Muscle layer of colon (tissue), 2 donors: ENCODE measurements around the gene SHISA2.
"Not testable (repeated sequence)": the region's sequence is repeated elsewhere in the genome, so short reads cannot be mapped to it uniquely, and the experiment has no call there.

Source experiments
- H3K27ac ChIP-seq: one replicate; pipeline ENCODE4 v1.7.0; 2013; ENCODE audit warnings: low read depth, mild to moderate bottlenecking, low read length, moderate library complexity
- H3K27me3 ChIP-seq, 2 donors: one replicate each; pipeline ENCODE4 v1.7.0; 2013; ENCODE audit warnings: low read length in 2 of 2, mild to moderate bottlenecking in 2 of 2; ENCODE audit not compliant: insufficient read depth in 2 of 2, control insufficient read depth in 1 of 2
- H3K36me3 ChIP-seq: one replicate; pipeline ENCODE4 v1.7.0; 2013; ENCODE audit warnings: mild to moderate bottlenecking, low read length; ENCODE audit not compliant: insufficient read depth
- H3K4me1 ChIP-seq: one replicate; pipeline ENCODE4 v1.7.0; 2013; ENCODE audit warnings: mild to moderate bottlenecking, low read length; ENCODE audit not compliant: insufficient read depth
- H3K4me3 ChIP-seq, 2 donors: one replicate each; pipeline ENCODE4 v1.7.0; 2013; ENCODE audit warnings: low read length in 2 of 2, low read depth in 1 of 2, mild to moderate bottlenecking in 1 of 2, moderate library complexity in 1 of 2
- H3K9ac ChIP-seq: one replicate; pipeline ENCODE4 v1.7.0; 2013; ENCODE audit warnings: low read length
- H3K9me3 ChIP-seq: one replicate; pipeline ENCODE4 v1.7.0; 2013; ENCODE audit warnings: mild to moderate bottlenecking, low read length
- donor health status: abdominal sarcoma.
- donor health status: Adenocarcinoma of cecum.

SHISA2 gene

DNA sequence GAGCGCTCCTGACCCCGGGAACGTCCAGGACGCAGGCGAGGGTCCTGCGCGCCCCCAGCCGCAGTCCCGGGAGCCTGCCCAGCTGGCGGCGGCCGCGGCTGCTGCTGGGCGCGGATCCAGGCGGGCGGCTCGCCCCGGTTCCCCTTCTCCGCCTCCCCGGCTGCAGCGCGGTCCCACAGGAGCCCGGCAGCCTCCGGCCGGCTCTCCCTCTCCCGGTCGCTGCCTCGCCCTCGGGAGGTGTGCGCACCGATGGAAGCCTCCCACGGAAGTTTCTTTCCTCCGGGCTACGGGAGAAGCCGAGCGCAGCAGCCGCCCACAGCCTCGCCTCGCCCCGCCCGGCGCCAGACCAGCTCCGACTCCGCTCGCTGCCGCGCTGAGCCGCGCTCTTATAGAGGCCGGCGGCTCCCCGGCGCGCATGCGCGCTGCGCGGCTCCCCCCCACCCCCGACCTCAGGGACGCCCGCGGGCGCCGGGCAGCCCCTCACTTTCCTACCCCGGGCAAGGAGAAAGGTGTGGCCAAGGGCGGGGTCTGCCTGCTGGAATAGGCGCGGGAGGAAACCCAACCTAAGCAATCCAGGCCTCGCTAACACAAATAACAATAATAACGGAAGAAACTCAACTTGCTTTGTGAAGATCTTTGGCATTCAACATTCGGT, at the start of gene SHISA2:
SHISA2 (minus strand) TSS at position 360 of the 655 bp plus-strand sequence. CDS start 1,041 bp downstream, outside the sequence.
- H3K9me3 ChIP-seq, result no peaks in the 10 kb centered on the region
- no peaks in the 10 kb centered on the region for H3K4me1 ChIP-seq
- peak within 1 kb of the TSS; percentile 30 to 49 for H3K4me3 ChIP-seq
- no peak within 1 kb of the TSS for H3K27ac ChIP-seq
- no peaks in the 10 kb centered on the region for H3K36me3 ChIP-seq
- H3K9ac ChIP-seq, result no peak within 1 kb of the TSS
- H3K27me3 ChIP-seq, result peaks cover 23 to 51% of the 10 kb centered on the region in 2 donors

DNA sequence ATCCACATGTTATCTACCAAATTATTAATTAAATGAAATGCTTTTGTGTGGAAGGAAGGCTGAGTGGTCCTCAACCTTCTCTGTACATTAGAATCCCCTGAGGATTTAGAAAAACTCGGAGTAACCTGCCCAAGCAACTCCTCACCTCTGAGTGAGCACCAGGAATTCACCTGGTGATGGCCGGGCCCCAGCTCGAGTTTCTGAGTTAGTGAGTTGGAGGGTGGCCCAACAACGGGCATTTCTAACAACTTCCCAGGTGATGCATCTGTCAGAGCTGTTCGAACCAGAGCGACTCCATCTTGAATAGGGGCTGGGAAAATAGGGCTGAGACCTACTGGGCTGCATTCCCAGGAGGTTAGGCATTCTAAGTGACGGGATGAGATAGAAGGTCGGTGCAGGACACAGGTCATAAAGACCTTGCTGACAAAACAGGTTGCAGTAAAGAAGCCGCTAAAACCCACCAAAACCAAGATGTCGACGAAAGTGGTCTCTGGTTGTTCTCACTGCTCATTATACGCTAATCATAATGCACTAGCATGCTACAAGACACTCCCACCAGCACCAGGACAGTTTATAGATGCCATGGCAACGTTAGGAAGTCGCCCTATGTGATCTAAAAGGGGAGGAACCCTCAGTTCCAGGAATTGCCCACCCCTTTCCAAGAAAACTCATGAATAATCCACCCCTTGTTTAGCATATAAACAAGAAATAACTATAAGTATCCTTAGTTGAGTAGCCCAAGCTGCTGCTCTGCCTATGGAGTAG, 44.2 kb upstream of the SHISA2 start:
- H3K36me3 ChIP-seq, result no peaks in the 10 kb centered on the region
- no peaks in the 10 kb centered on the region for H3K27me3 ChIP-seq
- no peaks in the 10 kb centered on the region for H3K9me3 ChIP-seq
- no peaks in the 10 kb centered on the region for H3K4me1 ChIP-seq
- no peak overlapping the region for H3K9ac ChIP-seq
- no peak overlapping the region for H3K4me3 ChIP-seq
- H3K27ac ChIP-seq, result no peak overlapping the region

DNA sequence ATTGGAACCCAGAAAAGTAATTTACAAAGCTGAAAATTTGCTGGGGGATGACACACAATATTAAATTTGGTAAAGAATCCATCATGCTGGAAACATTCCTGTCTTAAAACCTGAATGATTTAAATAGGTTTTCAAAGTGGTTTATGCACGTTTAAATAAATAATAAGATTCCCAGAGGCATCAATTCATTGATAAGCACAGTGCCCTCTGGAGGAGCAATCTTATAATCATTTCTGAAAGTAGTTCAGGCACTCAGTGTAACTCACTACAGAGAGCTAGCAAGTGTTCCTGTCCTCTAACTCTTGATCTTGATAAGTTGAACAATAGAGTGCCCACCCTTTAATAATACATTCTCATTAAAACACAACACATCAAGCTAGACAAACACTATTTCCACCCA, 43.5 kb upstream of the SHISA2 start:
- Histone ChIP-seq H3K36me3 (no peaks in the 10 kb centered on the region), H3K27ac (no peak overlapping the region), H3K4me3 (no peak overlapping the region), H3K27me3 (no peaks in the 10 kb centered on the region), H3K9ac (no peak overlapping the region), H3K9me3 (no peaks in the 10 kb centered on the region), H3K4me1 (no peaks in the 10 kb centered on the region)

DNA sequence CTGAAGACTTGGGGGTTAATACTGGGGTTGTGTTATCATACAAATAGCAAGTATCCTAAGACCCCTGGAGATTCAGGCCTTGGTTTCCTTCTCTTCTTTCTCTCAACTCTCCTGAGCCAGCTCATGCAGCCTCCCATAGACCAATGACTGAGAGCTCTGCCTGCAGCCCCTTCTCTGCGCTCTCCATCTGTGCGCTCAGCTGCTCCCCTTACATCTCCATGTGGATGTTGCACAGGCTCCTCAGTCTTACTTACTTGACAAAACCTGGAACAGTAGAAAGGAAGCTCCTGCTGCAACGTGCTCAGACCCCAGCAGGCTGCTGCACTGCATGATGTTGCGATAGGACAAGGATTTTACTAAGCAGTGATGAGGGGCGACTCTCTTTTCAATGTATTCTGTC, 25.0 kb upstream of the SHISA2 start:
- not testable (repeated sequence) for H3K36me3 ChIP-seq

DNA sequence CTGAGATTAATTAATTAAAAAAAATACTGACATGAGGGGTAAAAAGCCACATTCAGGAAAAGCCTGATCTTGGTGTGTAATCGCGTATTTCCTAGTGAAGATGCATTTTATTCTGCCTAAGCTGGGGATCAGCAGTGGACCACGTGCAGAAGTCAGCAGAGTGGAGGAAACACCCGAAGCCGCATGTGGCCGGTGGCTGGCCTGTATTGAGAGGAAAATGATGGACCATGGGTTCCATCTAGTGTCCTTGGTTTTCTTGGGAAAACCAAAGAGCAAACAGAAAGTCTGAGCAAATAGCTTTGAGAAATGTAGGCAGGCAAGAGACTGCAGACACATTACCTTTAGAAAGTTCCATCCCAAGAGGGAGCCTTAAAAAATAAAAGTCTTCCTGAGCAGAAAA, 23.7 kb upstream of the SHISA2 start:
- H3K9me3 ChIP-seq, result no peaks in the 10 kb centered on the region
- no peaks in the 10 kb centered on the region for H3K4me1 ChIP-seq
- no peak overlapping the region for H3K4me3 ChIP-seq
- no peaks in the 10 kb centered on the region for H3K36me3 ChIP-seq
- H3K9ac ChIP-seq, result no peak overlapping the region
- H3K27me3 ChIP-seq, result no peaks in the 10 kb centered on the region
- no peak overlapping the region for H3K27ac ChIP-seq

More for the DNA sequence above, 25.0 kb upstream of the SHISA2 start:
- H3K4me3 ChIP-seq, H3K4me1 ChIP-seq, H3K9me3 ChIP-seq, H3K27ac ChIP-seq, H3K27me3 ChIP-seq, H3K9ac ChIP-seq: not testable (repeated sequence)

DNA sequence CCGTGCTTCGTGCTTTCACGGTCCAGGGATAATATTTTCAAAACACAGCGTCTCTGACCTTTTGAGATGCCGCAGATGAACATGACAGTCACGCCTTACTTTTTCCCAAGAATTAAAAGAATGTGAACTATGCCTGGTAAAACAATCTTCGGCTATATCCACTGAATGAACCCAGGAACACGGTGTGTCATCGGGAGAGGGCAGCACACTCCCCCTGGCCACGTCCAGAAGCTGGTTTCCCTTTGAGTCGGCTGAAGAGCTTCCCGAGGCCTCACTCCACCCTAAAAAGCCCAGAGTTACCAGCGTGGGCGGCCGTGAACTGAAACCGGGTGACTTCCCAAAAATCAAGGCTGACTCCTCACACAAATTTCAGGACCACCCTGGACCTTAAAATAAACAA, 22.9 kb upstream of the SHISA2 start:
- Histone ChIP-seq H3K36me3 (no peaks in the 10 kb centered on the region), H3K27ac (no peak overlapping the region), H3K9ac (no peak overlapping the region), H3K4me1 (no peaks in the 10 kb centered on the region), H3K9me3 (no peaks in the 10 kb centered on the region), H3K27me3 (no peaks in the 10 kb centered on the region), H3K4me3 (no peak overlapping the region)

DNA sequence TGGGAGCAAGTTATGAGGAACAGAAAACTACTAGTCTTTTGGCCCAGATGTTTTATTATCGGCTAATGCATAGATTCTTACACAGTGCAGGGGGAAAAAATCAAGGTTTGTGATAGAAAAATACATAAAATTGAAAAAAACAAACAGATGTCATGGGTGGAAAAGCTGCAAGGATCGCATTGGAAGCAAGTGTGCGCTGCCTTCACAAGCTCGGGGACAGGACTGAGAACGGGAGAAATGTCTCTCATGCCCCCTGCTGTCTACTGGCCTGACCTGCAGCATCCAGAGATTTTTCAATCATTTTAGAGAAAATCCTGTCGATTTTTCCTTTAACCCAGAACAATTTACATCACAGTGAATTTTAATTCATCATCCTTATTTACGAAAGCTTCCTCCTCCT, 20.5 kb upstream of the SHISA2 start:
- H3K4me1 ChIP-seq, H3K9me3 ChIP-seq, H3K36me3 ChIP-seq, H3K9ac ChIP-seq, H3K27ac ChIP-seq, H3K4me3 ChIP-seq, H3K27me3 ChIP-seq: not testable (repeated sequence)

DNA sequence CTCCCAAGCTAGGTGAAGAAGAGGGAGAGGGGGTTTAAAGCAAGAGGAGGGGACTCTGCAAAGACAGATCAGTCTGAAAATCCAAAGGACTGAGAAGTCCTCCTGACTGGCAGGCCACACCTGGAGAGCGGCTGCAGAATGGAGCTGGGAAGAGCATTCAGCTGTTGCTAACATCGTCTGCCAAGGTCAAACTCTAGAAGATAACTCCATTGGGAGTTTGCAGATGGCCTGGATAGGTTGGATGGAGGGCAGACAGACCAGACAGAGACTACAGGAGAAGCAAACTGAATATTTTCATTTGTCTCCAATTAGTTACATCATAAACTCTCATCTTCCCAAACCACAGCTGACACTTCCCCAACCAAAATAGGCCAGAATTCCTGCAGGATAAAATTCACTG, 19.9 kb upstream of the SHISA2 start:
- Histone ChIP-seq H3K9me3 (no peaks in the 10 kb centered on the region), H3K36me3 (no peaks in the 10 kb centered on the region), H3K27ac (no peak overlapping the region), H3K27me3 (no peaks in the 10 kb centered on the region), H3K9ac (no peak overlapping the region), H3K4me1 (no peaks in the 10 kb centered on the region), H3K4me3 (no peak overlapping the region)

DNA sequence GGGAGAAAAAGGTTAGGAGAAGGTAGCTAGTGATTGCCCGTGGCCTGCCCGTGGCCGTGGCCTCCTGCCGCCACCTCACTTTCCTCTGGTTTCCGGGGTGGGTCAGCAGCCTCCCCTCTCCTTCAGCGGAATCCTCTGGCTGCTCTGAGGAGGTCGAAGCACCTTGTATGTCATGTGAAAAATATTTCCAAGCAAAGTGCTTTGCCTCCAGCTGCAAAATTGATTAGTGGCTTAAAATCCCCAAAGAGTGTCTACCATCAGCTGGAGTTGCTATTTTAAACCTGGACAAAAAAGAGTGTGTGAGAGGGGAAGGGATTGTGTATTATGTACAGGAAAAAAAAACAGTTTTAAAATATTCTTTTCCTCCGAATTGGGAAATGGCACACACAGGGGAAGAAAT, 17.8 kb upstream of the SHISA2 start:
- H3K27ac ChIP-seq, H3K9ac ChIP-seq, H3K36me3 ChIP-seq, H3K9me3 ChIP-seq, H3K4me1 ChIP-seq, H3K27me3 ChIP-seq, H3K4me3 ChIP-seq: not testable (repeated sequence)

DNA sequence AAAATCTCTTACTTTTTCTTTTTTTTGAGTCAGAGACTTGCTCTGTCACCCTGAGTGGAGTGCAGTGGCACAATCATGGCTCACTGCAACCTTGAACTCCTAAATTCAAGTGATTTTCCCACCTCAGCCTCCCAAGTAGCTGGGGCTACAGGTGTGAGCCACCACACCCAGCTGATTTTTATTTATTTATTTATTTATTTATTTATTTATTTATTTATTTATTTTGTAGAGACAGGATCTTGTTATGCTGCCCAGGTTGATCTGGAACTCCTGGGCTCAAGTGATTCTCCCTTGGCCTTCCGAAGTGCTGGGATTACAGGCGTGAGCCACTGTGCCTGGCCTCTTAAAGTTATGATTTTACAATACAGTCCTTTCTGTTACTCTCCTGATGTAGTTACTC, 16.6 kb upstream of the SHISA2 start:
- not testable (repeated sequence) for H3K27ac ChIP-seq, H3K4me1 ChIP-seq, H3K9me3 ChIP-seq, H3K27me3 ChIP-seq, H3K9ac ChIP-seq, H3K36me3 ChIP-seq, H3K4me3 ChIP-seq

DNA sequence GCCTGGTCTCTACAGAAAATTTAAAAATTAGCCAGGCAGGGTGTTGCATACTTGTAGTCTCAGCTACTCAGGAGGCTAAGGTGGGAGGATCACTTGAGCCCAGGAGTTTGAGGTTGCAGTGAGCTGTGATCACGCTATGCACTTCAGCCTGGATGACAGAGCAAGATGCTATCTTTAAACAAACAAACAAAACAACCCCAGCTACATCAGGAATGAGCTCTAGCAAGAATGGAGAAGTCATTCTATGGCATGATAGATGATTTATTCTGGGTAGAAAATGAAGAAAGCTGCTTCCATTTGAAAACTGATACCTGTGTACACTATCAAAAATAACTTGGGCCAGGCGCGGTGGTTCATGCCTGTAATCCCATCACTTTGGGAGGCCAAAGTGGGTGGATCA, 15.8 kb upstream of the SHISA2 start:
- Histone ChIP-seq H3K27me3 (no peaks in the 10 kb centered on the region), H3K4me1 (no peaks in the 10 kb centered on the region), H3K9ac (no peak overlapping the region), H3K4me3 (no peak overlapping the region), H3K27ac (no peak overlapping the region), H3K9me3 (no peaks in the 10 kb centered on the region), H3K36me3 (no peaks in the 10 kb centered on the region)

DNA sequence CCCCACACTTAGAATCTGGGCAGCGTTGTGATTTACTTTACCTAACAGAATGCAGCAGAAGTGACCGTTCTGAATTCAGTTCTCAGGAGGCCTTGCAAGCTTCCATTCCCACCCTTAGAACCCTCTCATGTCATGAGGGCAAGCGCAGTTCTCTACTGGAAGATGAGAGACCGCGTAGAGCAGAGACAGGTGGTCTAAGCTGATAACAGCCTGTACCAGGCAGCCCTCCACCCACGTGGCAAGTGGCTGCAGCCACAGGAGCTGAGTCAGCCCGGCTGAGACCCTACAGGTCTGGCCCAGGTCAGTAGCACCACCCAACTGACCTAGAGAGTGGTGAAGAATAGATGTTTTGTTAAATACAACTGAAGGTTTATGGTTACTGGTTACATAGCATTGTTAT, 14.7 kb upstream of the SHISA2 start:
- H3K9me3 ChIP-seq, H3K36me3 ChIP-seq, H3K27ac ChIP-seq, H3K27me3 ChIP-seq, H3K4me1 ChIP-seq, H3K4me3 ChIP-seq, H3K9ac ChIP-seq: not testable (repeated sequence)
